Adrenal gland (tissue), 5 donors: ENCODE measurements around the gene HTR4.

Experiments
- CTCF ChIP-seq, 6 experiments: fragments of 450-650 bp in 4 of 6; fragments of 200-600 bp in 2 of 6; sonication (generic) in 1 of 6; IDR thresholded peaks; 1 replicate in 5 of 6; 2 replicates in 1 of 6; pipeline versions ENCODE4 v1.5.1 to v1.8.0; 2016 to 2021; ENCODE audit warnings: antibody characterized with exemption in 6 of 6, mild to moderate bottlenecking in 2 of 6, moderate library complexity in 1 of 6
- POLR2A ChIP-seq, 2 donors: fragments of 450-650 bp; IDR thresholded peaks; one replicate each; pipeline ENCODE4 v1.6.1; 2017; ENCODE audit warnings: antibody characterized with exemption in 2 of 2, mild to moderate bottlenecking in 2 of 2, moderate library complexity in 1 of 2
- donor health status: DM: no; HTN: no; CAD: no.

GRCh38 chr5:148595697-148596096 lies 58.6 kb downstream of the HTR4 start:
- TF ChIP-seq CTCF (IDR thresholded peaks at IDR 0.05) (no peak), POLR2A (IDR thresholded peaks at IDR 0.05) (no peak)
